Renal pelvis (tissue), 4 donors: ENCODE data around the gene EIF3A. TPM values are rescaled to one million over a fixed set of nuclear protein-coding genes. Genes with fewer than 3 reads are reported as not detected.

Source experiments
- DNase-seq: peaks from one replicate; pipeline ENCODE4 v3.0.0-alpha.2; 2013
- polyA plus RNA-seq, 3 donors: library from polyadenylated mRNA; unstranded; fragments of 120-200 nt; gene quantifications; one replicate each; pipeline ENCODE4 v1.2.1, GENCODE V29; 2013; ENCODE audit not compliant: insufficient read length in 3 of 3

EIF3A gene
- polyA plus RNA-seq, 3 donors: 184 to 206 (median 188) TPM

- no peak for DNase-seq
Observed at GRCh38 chr10:119007211-119007574, 73.4 kb downstream of the EIF3A start.

DNA sequence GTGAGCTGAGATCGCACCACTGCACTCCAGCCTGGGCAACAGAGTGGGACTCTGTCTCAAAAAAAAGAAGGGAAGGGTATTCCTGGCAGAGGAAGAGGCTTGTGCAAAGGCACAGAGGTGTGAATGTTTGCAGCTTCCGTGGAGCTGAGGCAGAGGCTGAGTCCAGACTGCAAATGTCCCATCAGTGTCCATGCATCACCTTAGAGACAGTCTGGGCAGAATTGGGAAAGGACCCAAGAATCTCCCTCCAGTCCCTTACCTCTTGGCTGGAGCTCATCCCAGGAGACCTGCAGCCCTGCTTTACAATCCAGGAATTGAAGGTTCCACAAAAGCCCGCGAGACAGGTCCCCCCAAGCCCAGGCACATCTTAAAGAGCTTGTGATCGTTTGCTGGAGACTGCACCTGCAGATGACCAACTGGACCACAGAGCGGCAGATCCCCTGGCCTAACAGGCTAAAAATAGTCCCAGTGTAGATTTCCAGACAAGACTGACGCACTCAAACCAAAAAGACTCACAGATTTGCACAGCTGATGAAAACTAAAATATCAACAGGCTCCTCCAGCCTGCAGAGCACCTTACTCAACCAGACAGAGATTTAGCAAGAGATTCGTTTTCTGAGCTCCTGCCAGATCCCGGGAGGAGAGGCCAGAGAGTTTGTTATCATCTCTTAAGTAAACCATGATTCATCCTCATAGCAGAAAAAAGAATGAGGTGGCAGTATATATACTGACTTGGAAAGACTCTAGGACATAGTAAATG, 74.0 kb downstream of the EIF3A start:
- no peak for DNase-seq

GRCh38 chr10:119005362-119006043, 75.1 kb downstream of the EIF3A start:
- no peak for DNase-seq

GRCh38 chr10:119003572-119004289, 76.9 kb downstream of the EIF3A start:
- no peak for DNase-seq

GRCh38 chr10:119001717-119002500, 78.7 kb downstream of the EIF3A start:
- DNase-seq: no peak

- DNase-seq: no peak
Observed at GRCh38 chr10:118998183-118998582, 82.4 kb downstream of the EIF3A start.

GRCh38 chr10:118997379-118997778, 83.2 kb downstream of the EIF3A start:
- no peak for DNase-seq

DNA sequence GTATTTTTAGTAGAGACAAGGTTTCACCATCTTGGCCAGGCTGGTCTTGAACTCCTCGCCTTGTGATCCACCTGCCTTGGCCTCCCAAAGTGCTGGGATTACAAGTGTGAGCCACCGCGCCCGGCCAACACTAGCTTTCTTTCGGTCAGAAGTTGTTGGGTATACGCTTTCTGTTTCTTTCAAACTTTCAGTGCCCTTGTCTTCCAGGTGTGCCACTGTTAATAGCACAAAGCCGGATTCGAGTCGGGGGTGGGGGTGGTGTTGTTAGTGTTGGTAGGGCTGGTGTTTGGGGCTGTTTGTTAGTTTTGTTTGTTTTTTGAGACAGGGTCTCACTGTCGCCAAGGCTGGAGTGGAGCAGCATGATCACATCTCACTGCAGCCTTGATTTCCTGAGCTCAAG, 84.9 kb downstream of the EIF3A start:
- no peak for DNase-seq

DNA sequence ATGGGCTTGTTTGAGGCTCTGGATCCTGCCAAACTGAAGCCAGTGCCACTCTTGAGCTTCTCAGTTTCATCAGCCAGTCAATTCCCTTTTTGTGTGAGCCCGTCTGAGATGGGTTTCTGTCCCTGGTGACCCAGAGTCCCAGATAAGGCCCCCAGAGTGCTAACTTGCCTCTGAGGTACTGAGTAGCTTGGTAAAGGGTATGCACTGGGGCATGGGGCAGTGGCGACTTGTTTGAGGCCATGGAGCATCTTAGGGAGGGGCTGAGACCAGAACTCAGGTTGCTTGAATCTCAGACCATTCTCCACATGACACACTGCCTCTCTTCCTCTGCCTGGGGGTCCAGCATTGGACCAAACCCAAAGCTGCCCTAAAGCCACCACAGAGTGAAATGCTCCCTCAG, 86.3 kb downstream of the EIF3A start:
- DNase-seq: no peak

DNA sequence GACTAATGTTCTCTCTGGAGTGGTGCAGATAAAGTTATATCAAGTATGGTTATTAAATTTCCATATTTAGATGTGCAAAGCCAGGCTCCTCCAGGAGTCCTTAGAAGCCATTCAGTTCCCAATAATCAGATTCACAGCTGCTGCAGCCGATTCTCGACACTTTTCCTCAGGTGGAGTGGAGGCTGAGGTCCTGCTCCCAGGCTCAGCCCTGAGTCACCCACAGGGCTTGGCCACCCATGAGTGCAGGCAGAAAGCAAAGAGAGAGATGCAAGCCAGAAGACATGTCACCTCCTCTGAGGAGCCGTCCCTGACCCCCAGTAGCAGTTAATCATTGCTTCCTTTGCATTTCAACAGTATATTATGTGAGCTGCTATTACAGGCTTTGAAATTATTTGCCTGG, 87.4 kb downstream of the EIF3A start:
- DNase-seq: no peak

DNA sequence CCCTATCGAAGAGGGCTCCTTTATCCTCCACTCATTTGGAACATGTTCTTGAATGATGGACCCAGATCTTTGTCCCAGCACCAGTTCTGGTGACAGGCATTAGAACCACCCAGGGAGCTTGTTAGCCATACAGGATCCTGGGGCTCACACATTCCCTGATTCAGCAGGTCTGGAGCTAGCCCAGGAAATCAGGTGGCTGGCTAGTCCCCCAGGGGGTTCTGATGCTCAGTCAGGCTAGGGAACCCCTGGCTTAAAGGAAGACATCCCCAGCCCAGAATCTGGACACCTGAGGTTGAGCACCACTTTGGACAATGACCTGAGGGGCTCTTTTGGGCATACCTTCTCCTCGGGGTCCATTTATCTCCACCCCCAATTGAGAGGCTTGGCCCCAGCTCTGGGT, 88.1 kb downstream of the EIF3A start:
- DNase-seq: no peak

DNA sequence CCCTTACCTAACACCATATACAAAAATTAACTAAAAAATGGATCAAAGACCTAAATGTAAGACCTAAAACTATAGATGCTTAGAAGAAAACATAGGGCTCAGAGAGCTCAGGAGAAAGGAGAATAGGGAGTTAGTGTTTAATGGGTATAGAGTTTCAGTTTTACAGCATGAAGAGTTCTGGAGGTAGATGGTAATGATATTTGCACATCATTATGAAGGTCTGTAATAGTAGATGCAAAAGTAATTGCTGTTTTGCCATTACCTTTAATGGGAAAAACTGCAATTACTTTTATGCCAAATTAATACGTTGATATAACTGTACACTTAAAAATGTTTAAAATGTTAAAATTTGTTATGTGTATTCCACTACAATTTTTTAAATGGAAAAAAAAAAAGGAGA, 90.3 kb downstream of the EIF3A start:
- DNase-seq: no peak

- DNase-seq: no peak
Observed at GRCh38 chr10:118986815-118987790, 93.5 kb downstream of the EIF3A start.

DNA sequence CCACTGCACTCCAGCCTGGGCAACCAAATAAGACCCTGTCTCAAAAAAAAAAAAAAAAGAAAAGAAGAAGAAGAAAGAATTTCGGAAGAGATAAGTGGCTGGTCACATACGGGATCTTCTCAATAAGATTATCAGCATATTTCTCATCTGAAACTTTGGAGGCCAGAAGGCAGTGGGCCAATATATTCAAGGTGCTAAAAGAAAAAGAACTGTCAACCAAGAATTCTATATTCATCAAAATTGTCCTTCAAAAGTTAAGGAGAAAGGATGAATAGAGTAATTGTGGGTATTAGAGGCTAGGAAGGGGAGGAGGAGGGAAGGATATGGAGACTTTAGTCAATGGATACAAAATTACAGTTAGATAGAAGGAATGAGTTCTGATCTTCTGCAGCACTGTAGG, 95.0 kb downstream of the EIF3A start:
- no peak for DNase-seq

Other genes starting within 250 kb of the EIF3A start
- gene NANOS1, start 51.1 kb downstream of the EIF3A start, polyA plus RNA-seq: 1 to 10 TPM; 2.5 to 4.4 (median 3.1) TPM
- gene DENND10, start 23.3 kb upstream of the EIF3A start, polyA plus RNA-seq: 10 to 100 TPM; 50.2 to 60.6 (median 53.5) TPM
- gene SFXN4, start 84.9 kb upstream of the EIF3A start, polyA plus RNA-seq: 10 to 100 TPM; 32.5 to 48.8 (median 36.7) TPM
- gene PRDX3, start 98.0 kb upstream of the EIF3A start, polyA plus RNA-seq: 100 to 1,000 TPM; 257 to 264 (median 261) TPM
- 10 to 100 TPM; 17.1 to 18.6 (median 17.7) TPM for gene GRK5, start 126.8 kb upstream of the EIF3A start, polyA plus RNA-seq